Measurements from ENCODE around the gene FRYL. TPM values are rescaled to one million over a fixed set of nuclear protein-coding genes. Genes with fewer than 3 reads are reported as not detected.

FRYL gene
- total and polyA plus RNA-seq, 12 donors = 16.5 to 64.4 (median 41.1) TPM

GRCh38 chr4:48785302-48785701 is 5.2 kb upstream of the FRYL start:
- no peak for DNase-seq
- H3K36me3 ChIP-seq (replicated peaks in 1 of 2) = no peaks in the 10 kb centered on the region
- no peaks in the 10 kb centered on the region for H3K9me3 ChIP-seq (replicated peaks in 1 of 3)
- no peak overlapping the region for H3K27ac ChIP-seq
- no peaks in the 10 kb centered on the region for H3K27me3 ChIP-seq
- intact Hi-C loops (cut with DNase I) = loop anchor here in 1 of 2 donors (10.0 kb wide), 1 partner anchor 49 kb away; the partner anchor contains the start of gene OCIAD1
- no peaks in the 10 kb centered on the region for H3K4me1 ChIP-seq (replicated peaks in 1 of 2)
- TF ChIP-seq CTCF (IDR thresholded peaks at IDR 0.05) = no peak
- no peak for TF ChIP-seq POLR2A (IDR thresholded peaks at IDR 0.05)
- no peak overlapping the region for H3K4me3 ChIP-seq

DNA sequence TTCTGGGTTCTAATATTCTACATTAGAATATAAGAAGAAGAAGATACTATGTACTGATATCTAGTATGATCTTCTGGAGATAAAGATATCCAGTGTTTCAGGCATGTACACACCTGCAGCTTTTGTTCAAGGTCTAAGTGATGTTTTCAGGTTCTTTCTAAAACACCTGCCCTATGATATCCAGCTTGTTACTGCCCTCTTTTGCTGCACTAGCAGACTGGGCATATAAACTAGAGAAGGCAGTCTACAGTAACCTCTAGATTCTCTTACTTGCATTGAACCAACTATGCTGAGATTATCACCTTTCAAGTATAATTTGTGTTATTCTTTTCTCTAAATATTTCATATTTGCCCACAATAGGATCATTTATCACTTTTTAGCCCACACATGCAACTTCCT is 1.9 kb upstream of the FRYL start:
- intact Hi-C loops (cut with DNase I) = loop anchor here in 1 of 2 donors (10.0 kb wide), 1 partner anchor 53 kb away; the partner anchor contains the start of gene OCIAD1

GRCh38 chr4:48780865-48781214 is 761 bp upstream of the FRYL start:
- intact Hi-C loops (cut with DNase I) = loop anchor here in 1 of 2 donors (10.0 kb wide), 1 partner anchor 54 kb away; the partner anchor contains the start of gene OCIAD1
- 0 to 2% (median 0%) methylated on average over 10 of the region's 10 CpGs for WGBS, 4 donors
- peak overlapping the region; percentile 12 to 80 (median 15) for H3K4me3 ChIP-seq
- H3K4me1 ChIP-seq (replicated peaks in 1 of 2) = peaks cover 9 to 27% of the 10 kb centered on the region in 2 donors
- H3K27ac ChIP-seq = peak overlapping the region; percentile 43 to 95 (median 71)
- DNase-seq = peak; percentile 55 to 74 (median 65)
- no peak for TF ChIP-seq CTCF (IDR thresholded peaks at IDR 0.05)
- TF ChIP-seq POLR2A (IDR thresholded peaks at IDR 0.05) = no peak
- H3K27me3 ChIP-seq = no peaks in the 10 kb centered on the region
- H3K36me3 ChIP-seq (replicated peaks in 1 of 2) = no peaks in the 10 kb centered on the region
- H3K9me3 ChIP-seq (replicated peaks in 1 of 3) = no peaks in the 10 kb centered on the region

More for the DNA sequence above, 1.9 kb upstream of the FRYL start:
- no peak overlapping the region for H3K27ac ChIP-seq
- no peaks in the 10 kb centered on the region for H3K36me3 ChIP-seq (replicated peaks in 1 of 2)
- no peaks in the 10 kb centered on the region for H3K9me3 ChIP-seq (replicated peaks in 1 of 3)
- no peak overlapping the region for H3K4me3 ChIP-seq
- DNase-seq = no peak
- H3K4me1 ChIP-seq (replicated peaks in 1 of 2) = peaks cover 9 to 16% of the 10 kb centered on the region in 2 donors
- H3K27me3 ChIP-seq = no peaks in the 10 kb centered on the region
- no peak for TF ChIP-seq CTCF (IDR thresholded peaks at IDR 0.05)
- no peak for TF ChIP-seq POLR2A (IDR thresholded peaks at IDR 0.05)

GRCh38 chr4:48779095-48779997 is 733 bp downstream of the FRYL start:
- TF ChIP-seq CTCF (IDR thresholded peaks at IDR 0.05) (peak in 2 of 6 experiments; percentile 2), POLR2A (IDR thresholded peaks at IDR 0.05) (no peak)
- intact Hi-C loops (cut with DNase I) = loop anchor here (10.0 kb wide), 2 partner anchors 195 to 205 kb away; no protein-coding TSS in a partner anchor
- H3K9me3 ChIP-seq (replicated peaks in 1 of 3) = no peaks in the 10 kb centered on the region
- peak overlapping the region; percentile 80 to 100 (median 93) for H3K4me3 ChIP-seq
- H3K27ac ChIP-seq = peak overlapping the region; percentile 89 to 97 (median 95)
- peaks cover 9 to 32% of the 10 kb centered on the region in 2 donors for H3K4me1 ChIP-seq (replicated peaks in 1 of 2)
- WGBS, 4 donors = 0% methylated on average over 6 to 108 of the region's 108 CpGs
- no peaks in the 10 kb centered on the region for H3K27me3 ChIP-seq
- DNase-seq = peak; percentile 61 to 76 (median 67)
- no peaks in the 10 kb centered on the region for H3K36me3 ChIP-seq (replicated peaks in 1 of 2)

Data from adrenal gland (tissue), 12 donors.